GM12864 (cell line): ENCODE measurements around the gene DNAJC8.

Experiments used
- DNase-seq: peaks from one replicate; pipeline ENCODE4 v3.0.0-alpha.2; 2011; ENCODE audit warnings: low read depth
- H3K4me3 ChIP-seq: 2 replicates; pipeline ENCODE4 v1.5.1; 2011; ENCODE audit warnings: mild to moderate bottlenecking, low read depth, low read length, control low read depth
- CTCF ChIP-seq: IDR thresholded peaks from 2 replicates; pipeline ENCODE4 v1.5.1; 2011; ENCODE audit warnings: low read depth, mild to moderate bottlenecking, moderate library complexity, low read length, control low read depth, inconsistent platforms; ENCODE audit errors: missing control alignments

DNAJC8 gene

DNA sequence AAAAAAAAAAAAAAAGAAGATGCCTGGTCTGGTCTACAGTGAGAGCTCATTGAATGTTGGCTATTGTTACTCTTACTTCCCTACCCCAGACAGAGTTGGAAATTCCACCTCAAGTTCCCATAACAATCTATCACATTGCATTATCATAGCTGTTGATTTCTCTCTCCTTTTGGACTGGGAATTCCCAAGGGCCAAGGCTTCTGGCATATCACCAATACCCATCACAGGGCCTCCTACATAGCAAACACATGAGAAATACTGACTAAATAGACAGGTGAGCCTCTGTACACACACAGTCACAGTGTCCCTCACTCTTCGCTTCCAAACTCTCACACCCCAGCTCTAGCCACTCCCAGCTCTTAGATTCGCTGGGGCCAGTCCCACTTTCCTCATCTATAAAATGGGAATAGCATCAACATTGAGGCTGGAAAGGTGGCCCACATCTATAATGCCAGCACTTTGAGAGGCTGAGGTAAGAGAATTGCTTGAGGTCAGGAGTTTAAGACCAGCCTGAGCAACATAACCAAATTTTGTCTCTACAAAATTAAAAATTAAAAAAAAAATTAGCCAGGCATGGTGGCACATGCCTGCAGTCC, 62.7 kb downstream of the DNAJC8 start:
- no peak overlapping the region for H3K4me3 ChIP-seq
- no peak for TF ChIP-seq CTCF
- no peak for DNase-seq

GRCh38 chr1:28163496-28164161, 69.2 kb downstream of the DNAJC8 start:
- H3K4me3 ChIP-seq, result no peak overlapping the region
- DNase-seq, result no peak
- no peak for TF ChIP-seq CTCF

DNA sequence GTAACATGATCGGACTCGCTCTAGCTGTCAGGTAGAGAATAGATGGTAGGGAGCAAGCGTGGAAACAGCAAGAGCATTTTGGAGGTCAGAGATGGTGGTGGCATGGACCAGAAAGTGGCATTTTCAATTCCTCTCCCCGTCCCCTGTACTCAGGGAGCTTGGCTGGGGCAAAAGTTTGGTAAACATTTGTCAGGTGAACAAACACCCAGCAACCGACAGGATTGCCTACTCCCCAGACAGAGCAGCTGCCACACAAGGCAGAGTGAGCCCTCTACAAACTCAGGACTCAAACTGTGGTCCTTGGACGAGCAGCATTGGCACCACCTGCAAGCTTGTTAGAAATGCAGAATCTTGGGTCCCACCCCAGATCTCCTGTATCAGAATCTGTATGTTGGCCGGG, 70.7 kb downstream of the DNAJC8 start:
- TF ChIP-seq CTCF, result no peak
- no peak for DNase-seq
- H3K4me3 ChIP-seq, result no peak overlapping the region

- no peak for DNase-seq
- no peak overlapping the region for H3K4me3 ChIP-seq
- no peak for TF ChIP-seq CTCF
Measured at GRCh38 chr1:28161751-28162150, 71.1 kb downstream of the DNAJC8 start.

GRCh38 chr1:28160782-28161266, 72.0 kb downstream of the DNAJC8 start:
- no peak overlapping the region for H3K4me3 ChIP-seq
- TF ChIP-seq CTCF, result no peak
- no peak for DNase-seq

DNA sequence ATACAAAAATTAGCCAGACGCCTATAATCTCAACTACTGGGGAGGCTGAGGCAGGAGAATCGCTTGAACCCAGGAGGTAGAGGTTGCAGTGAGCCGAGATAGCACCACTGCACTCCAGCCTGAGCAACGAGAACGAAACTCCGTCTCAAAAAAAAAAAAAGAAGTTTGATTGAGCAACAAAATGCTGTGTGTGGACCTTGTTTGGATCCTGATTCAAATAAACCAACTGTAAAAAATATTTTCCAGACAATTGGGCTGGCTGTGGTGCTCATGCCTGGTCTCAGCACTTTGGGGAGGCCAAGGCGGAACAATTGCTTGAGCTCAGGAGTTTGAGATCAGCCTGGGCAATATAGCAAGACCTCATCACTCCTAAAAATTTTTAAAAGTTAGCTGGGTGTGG, 73.1 kb downstream of the DNAJC8 start:
- no peak for TF ChIP-seq CTCF
- no peak overlapping the region for H3K4me3 ChIP-seq
- DNase-seq, result no peak

GRCh38 chr1:28159243-28159642, 73.6 kb downstream of the DNAJC8 start:
- no peak for DNase-seq
- no peak for TF ChIP-seq CTCF
- H3K4me3 ChIP-seq, result no peak overlapping the region
